Smooth muscle cell (in vitro differentiated cells): ENCODE measurements around the gene CLTCL1. TPM values are rescaled to one million over a fixed set of nuclear protein-coding genes. Genes with fewer than 3 reads are reported as not detected.
"Not testable (repeated sequence)": the region's sequence is repeated elsewhere in the genome, so short reads cannot be mapped to it uniquely, and the experiment has no call there.

Experiments used
- DNase-seq: peaks from one replicate; lab custom pipeline; 2025; ENCODE audit not compliant: unreplicated experiment; lab: John Stamatoyannopoulos, UW
- H2AFZ ChIP-seq: fragments of 200-600 bp; sonication (generic); 2 replicates; pipeline ENCODE4 v1.6.0; 2016; ENCODE audit warnings: antibody characterized with exemption, low read depth, mild to moderate bottlenecking
- H3F3A ChIP-seq: fragments of 200-600 bp; sonication (generic); 2 replicates; pipeline ENCODE4 v1.6.0; 2017; ENCODE audit warnings: antibody characterized with exemption, low read depth
- H3K27ac ChIP-seq: fragments of 200-600 bp; sonication (generic); 2 replicates; pipeline ENCODE4 v1.5.1; 2016; ENCODE audit warnings: low read depth, mild to moderate bottlenecking
- H3K27me3 ChIP-seq: fragments of 200-600 bp; sonication (generic); 2 replicates; pipeline ENCODE4 v1.6.1; 2016; ENCODE audit warnings: low read depth, mild to moderate bottlenecking
- H3K36me3 ChIP-seq: fragments of 200-600 bp; sonication (generic); 2 replicates; pipeline ENCODE4 v1.5.1; 2016; ENCODE audit warnings: low read depth
- H3K4me1 ChIP-seq: fragments of 200-600 bp; sonication (generic); 2 replicates; pipeline ENCODE4 v1.5.1; 2016; ENCODE audit warnings: low read depth
- H3K4me2 ChIP-seq: fragments of 200-600 bp; sonication (generic); 2 replicates; pipeline ENCODE4 v1.6.0; 2016; ENCODE audit warnings: mild to moderate bottlenecking
- H3K4me3 ChIP-seq: fragments of 200-600 bp; sonication (generic); 2 replicates; pipeline ENCODE4 v1.5.1; 2016; ENCODE audit warnings: mild to moderate bottlenecking
- H3K79me2 ChIP-seq: fragments of 200-600 bp; sonication (generic); 2 replicates; pipeline ENCODE4 v1.6.0; 2016; ENCODE audit warnings: low read depth, mild to moderate bottlenecking
- H3K9ac ChIP-seq: fragments of 200-600 bp; sonication (generic); 2 replicates; pipeline ENCODE4 v1.6.0; 2016; ENCODE audit warnings: low read depth
- H3K9me3 ChIP-seq: fragments of 200-600 bp; sonication (generic); replicated peaks from 2 replicates; pipeline ENCODE4 v1.5.1; 2016; ENCODE audit warnings: low read depth
- H4K20me1 ChIP-seq: fragments of 200-600 bp; sonication (generic); 2 replicates; pipeline ENCODE4 v1.6.0; 2016; ENCODE audit warnings: low read depth
- WGBS: methylation state at CpG from one replicate; pipeline ENCODE4 v1.1.7; 2016; ENCODE audit warnings: low lambda C conversion rate; 5-methylcytosine and 5-hydroxymethylcytosine counted together
- polyA plus RNA-seq: library from polyadenylated mRNA; unstranded; fragments of >200 nt; fragmentation: Nextera tagmentation; extraction: Ambion mirVana; gene quantifications from 2 replicates; pipeline ENCODE4 v1.2.1, GENCODE V29; 2016
- total RNA-seq: library from RNA; depleted of rRNA; stranded (reverse); fragments of >200 nt; gene quantifications from 2 replicates; pipeline ENCODE4 v1.2.3, GENCODE V29; 2014
- TF ChIP-seq, protein P1 (sequence below): fragments of 200-600 bp; sonication (generic); IDR thresholded peaks from 2 replicates; pipeline ENCODE4 v1.5.1; 2017; ENCODE audit warnings: borderline replicate concordance, mild to moderate bottlenecking, antibody characterized with exemption; ENCODE audit not compliant: insufficient read depth, poor library complexity, severe bottlenecking

The CLTCL1 gene
- total and polyA plus RNA-seq, 2 experiments from 2014 or later, result 4.7 to 9.0 TPM

DNA sequence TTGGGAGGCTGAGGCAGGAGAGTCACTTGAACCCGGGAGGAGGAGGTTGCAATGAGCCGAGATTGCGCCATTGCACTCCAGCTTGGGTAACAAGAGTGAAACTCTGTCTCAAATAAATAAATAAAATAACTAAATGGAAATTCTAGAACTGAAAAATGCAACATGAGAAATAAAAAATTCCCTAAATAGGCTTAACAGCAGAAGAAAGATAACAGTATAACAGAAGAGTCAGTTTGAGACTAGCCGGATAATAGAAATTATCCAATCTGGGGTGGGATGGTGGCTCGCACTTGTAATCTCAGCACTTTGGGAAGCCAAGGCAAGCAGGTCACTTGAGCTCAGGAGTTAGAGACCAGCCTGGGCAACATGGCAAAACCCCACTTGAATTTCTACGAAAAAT, 127.1 kb downstream of the CLTCL1 start:
- Histone ChIP-seq H2AFZ (no peak overlapping the region), H3K79me2 (no peaks in the 10 kb centered on the region), H3K4me3 (no peak overlapping the region), H3K27ac (no peak overlapping the region), H3K36me3 (no peaks in the 10 kb centered on the region), H3K4me1 (peaks cover 5% of the 10 kb centered on the region), H3K9ac (no peak overlapping the region), H3K4me2 (no peak overlapping the region), H4K20me1 (no peaks in the 10 kb centered on the region), H3F3A (no peaks in the 10 kb centered on the region), H3K27me3 (peaks cover 53% of the 10 kb centered on the region), H3K9me3 (no peaks in the 10 kb centered on the region)
- TF ChIP-seq, protein P1, sequence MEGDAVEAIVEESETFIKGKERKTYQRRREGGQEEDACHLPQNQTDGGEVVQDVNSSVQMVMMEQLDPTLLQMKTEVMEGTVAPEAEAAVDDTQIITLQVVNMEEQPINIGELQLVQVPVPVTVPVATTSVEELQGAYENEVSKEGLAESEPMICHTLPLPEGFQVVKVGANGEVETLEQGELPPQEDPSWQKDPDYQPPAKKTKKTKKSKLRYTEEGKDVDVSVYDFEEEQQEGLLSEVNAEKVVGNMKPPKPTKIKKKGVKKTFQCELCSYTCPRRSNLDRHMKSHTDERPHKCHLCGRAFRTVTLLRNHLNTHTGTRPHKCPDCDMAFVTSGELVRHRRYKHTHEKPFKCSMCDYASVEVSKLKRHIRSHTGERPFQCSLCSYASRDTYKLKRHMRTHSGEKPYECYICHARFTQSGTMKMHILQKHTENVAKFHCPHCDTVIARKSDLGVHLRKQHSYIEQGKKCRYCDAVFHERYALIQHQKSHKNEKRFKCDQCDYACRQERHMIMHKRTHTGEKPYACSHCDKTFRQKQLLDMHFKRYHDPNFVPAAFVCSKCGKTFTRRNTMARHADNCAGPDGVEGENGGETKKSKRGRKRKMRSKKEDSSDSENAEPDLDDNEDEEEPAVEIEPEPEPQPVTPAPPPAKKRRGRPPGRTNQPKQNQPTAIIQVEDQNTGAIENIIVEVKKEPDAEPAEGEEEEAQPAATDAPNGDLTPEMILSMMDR, result no peak
- no peak for DNase-seq
- 95% methylated on average over 6 of the region's 6 CpGs for WGBS

GRCh38 chr22:19158649-19159048, 132.9 kb downstream of the CLTCL1 start:
- H3K4me3 ChIP-seq, DNase-seq, H3K27ac ChIP-seq, H3K4me2 ChIP-seq, H3K36me3 ChIP-seq, H3K9ac ChIP-seq, H3K4me1 ChIP-seq, H2AFZ ChIP-seq, H3F3A ChIP-seq, H3K79me2 ChIP-seq, H4K20me1 ChIP-seq, H3K9me3 ChIP-seq: not testable (repeated sequence)
- WGBS, result 90% methylated on average over 11 of the region's 11 CpGs
- peaks cover 17% of the 10 kb centered on the region for H3K27me3 ChIP-seq

DNA sequence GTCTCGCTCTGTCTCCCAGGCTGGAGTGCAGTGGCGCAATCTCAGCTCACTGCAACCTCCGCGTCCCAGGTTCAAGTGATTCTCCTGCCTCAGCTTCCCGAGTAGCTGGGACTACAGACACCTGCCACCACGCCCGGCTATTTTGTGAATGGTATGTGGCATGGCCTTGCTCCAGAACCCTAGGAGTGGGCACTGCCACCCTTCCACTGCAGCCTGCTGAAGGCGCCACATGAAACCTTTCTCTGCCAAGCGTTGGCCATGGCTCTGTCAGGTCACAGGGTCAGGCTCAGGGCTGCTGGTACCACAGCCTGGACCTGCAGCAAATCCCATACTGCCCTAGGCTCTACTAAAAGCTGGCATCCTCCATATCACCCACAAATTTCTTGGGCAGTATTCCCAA, 135.4 kb downstream of the CLTCL1 start:
- H2AFZ ChIP-seq, H3K4me2 ChIP-seq, H4K20me1 ChIP-seq, H3K4me3 ChIP-seq, H3K9ac ChIP-seq, DNase-seq, H3K9me3 ChIP-seq, H3K79me2 ChIP-seq, H3K36me3 ChIP-seq, H3K27ac ChIP-seq, H3F3A ChIP-seq, H3K4me1 ChIP-seq: not testable (repeated sequence)
- WGBS, result 87% methylated on average over 9 of the region's 9 CpGs
- peaks cover 29% of the 10 kb centered on the region for H3K27me3 ChIP-seq

DNA sequence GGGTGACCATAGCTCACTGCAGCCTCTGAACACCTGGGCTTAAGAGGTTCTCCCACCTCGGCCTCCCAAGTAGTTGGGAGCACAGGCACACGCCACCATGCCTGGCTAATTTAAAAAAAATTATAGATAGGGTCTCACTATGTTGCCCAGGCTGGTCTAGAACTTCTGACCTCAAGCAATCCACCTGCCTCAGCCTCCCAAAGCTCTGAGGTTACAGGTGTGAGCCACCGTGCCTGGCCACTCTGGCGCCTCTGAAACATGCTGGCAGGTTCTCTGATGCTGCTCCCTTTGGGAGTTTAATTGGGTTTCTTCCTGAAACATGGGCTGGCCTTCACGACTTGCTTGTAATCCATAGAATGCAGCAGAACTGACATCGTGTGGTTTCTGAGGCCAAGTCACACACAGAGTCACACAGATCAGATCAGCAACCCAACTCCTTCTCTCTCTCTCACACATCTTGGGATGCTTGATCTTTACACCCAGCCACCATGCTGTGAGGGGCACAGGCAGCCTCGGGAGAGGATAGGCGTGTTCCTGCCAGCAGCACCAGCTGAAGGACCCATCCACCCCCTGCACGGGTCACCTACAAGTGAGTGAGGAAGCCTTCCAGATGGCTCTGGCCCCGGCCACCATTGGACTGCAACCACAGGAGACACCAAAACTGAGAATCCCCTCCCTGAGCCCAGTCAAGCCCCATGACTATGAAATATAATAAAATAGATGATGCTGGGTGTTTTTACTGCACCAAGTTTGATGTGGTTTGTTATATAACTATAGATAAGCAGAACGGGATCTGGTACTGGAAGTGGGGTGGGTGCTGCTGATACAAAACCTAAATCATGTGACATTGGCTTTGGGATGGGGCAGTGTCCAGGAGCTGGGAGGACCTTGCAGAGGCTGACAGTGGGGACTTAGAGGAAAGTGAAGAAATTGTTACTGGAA, 138.3 kb downstream of the CLTCL1 start:
- Histone ChIP-seq H3K27me3 (peaks cover 53% of the 10 kb centered on the region), H3K4me1 (no peaks in the 10 kb centered on the region), H2AFZ (no peak overlapping the region), H3F3A (no peaks in the 10 kb centered on the region), H3K4me2 (no peak overlapping the region), H3K27ac (no peak overlapping the region), H3K36me3 (no peaks in the 10 kb centered on the region), H3K9me3 (no peaks in the 10 kb centered on the region), H4K20me1 (no peaks in the 10 kb centered on the region), H3K79me2 (no peaks in the 10 kb centered on the region), H3K9ac (no peak overlapping the region), H3K4me3 (no peak overlapping the region)
- no peak for DNase-seq
- TF ChIP-seq, protein P1, result no peak
- WGBS, result 71% methylated on average over 11 of the region's 11 CpGs
